GM12891 (cell line): ENCODE results near the gene DST.

Experiments used
- PAX5 ChIP-seq: IDR thresholded peaks from 2 replicates; pipeline ENCODE4 v1.6.1; 2011; ENCODE audit warnings: low read length, moderate library complexity, mild to moderate bottlenecking; ENCODE audit not compliant: insufficient read depth, severe bottlenecking
- POLR2A ChIP-seq: IDR thresholded peaks from 2 replicates; pipeline ENCODE4 v1.6.1; 2011; ENCODE audit warnings: low read depth, low read length, control low read depth
- POLR2AphosphoS5 ChIP-seq: IDR thresholded peaks from 2 replicates; pipeline ENCODE4 v1.6.1; 2011; ENCODE audit warnings: low read depth, low read length, control low read depth
- SPI1 ChIP-seq: IDR thresholded peaks from 2 replicates; pipeline ENCODE4 v1.6.1; 2011; ENCODE audit warnings: low read depth, low read length, control low read depth
- TAF1 ChIP-seq: IDR thresholded peaks from 2 replicates; pipeline ENCODE4 v1.6.1; 2011; ENCODE audit warnings: low read depth, low read length, control low read depth

GRCh38 chr6:56509031-56509430 lies 133.7 kb downstream of the DST start:
- TF ChIP-seq POLR2A (no peak), POLR2AphosphoS5 (no peak), TAF1 (no peak), SPI1 (no peak), PAX5 (no peak)
